HepG2 (cell line): ENCODE data around the gene TTC31. TPM values are rescaled to one million over a fixed set of nuclear protein-coding genes. Genes with fewer than 3 reads are reported as not detected.
A peak's percentile ranks its signal among the peaks of the same experiment; 100 is the strongest.

Source experiments
- DMAP1 ChIP-seq: IDR thresholded peaks from 2 replicates; pipeline ENCODE4 v1.6.1; 2016
- FOXO1 ChIP-seq: sonication (generic); formaldehyde crosslinking; IDR thresholded peaks from 2 replicates; pipeline ENCODE4 v1.4.0; 2020; ENCODE audit warnings: missing genetic modification reagents
- ISL2 ChIP-seq: sonication (generic); formaldehyde crosslinking; IDR thresholded peaks from 2 replicates; pipeline ENCODE4 v1.5.0; 2020; ENCODE audit warnings: missing genetic modification reagents
- MAFF ChIP-seq: IDR thresholded peaks from 2 replicates; pipeline ENCODE4 v1.6.1; 2011; ENCODE audit warnings: low read depth, low read length, improper control_type of control experiment
- MIER2 ChIP-seq: IDR thresholded peaks from 2 replicates; pipeline ENCODE4 v1.6.1; 2016; ENCODE audit warnings: missing biosample characterization, missing genetic modification reagents
- PHB2 ChIP-seq: fragments of 450-650 bp; IDR thresholded peaks from 2 replicates; pipeline ENCODE4 v1.6.1; 2018; ENCODE audit not compliant: partially characterized antibody
- RXRA ChIP-seq: sonication (generic); formaldehyde crosslinking; IDR thresholded peaks from 2 replicates; pipeline ENCODE4 v1.5.1; 2020; ENCODE audit warnings: missing genetic modification reagents
- SIN3A ChIP-seq: IDR thresholded peaks from 2 replicates; pipeline ENCODE4 v1.6.1; 2011; ENCODE audit warnings: low read depth, mild to moderate bottlenecking, control low read depth, low read length, borderline replicate concordance
- SMARCC2 ChIP-seq: fragments of 450-650 bp; IDR thresholded peaks from 2 replicates; pipeline ENCODE4 v1.6.1; 2017; ENCODE audit warnings: antibody characterized with exemption, mild to moderate bottlenecking
- SUZ12 ChIP-seq: fragments of 150-350 bp; IDR thresholded peaks from 2 replicates; pipeline ENCODE4 v1.6.1; 2014; ENCODE audit warnings: low read depth, low read length
- ZNF225 ChIP-seq: sonication (generic); formaldehyde crosslinking; IDR thresholded peaks from 2 replicates; pipeline ENCODE4 v1.4.0; 2020; ENCODE audit warnings: mild to moderate bottlenecking, missing genetic modification reagents
- ZNF660 ChIP-seq: sonication (generic); formaldehyde crosslinking; IDR thresholded peaks from 2 replicates; pipeline ENCODE4 v1.5.1; 2020; ENCODE audit warnings: mild to moderate bottlenecking, low read depth, missing genetic modification reagents, borderline replicate concordance
- ZNF816 ChIP-seq: sonication (generic); formaldehyde crosslinking; IDR thresholded peaks from 2 replicates; pipeline ENCODE4 v1.8.0; 2022; ENCODE audit warnings: missing genetic modification reagents, mild to moderate bottlenecking, borderline replicate concordance
- polyA plus RNA-seq, 8 experiments: library from polyadenylated mRNA; depleted of rRNA in 3 of 8; stranded (reverse) in 7 of 8; unstranded in 1 of 8; fragments of >200 nt; fragmentation: Illumina TruSeq in 4 of 8; extraction: Trizol in 4 of 8; gene quantifications; 2 replicates each; pipeline versions ENCODE4 v1.2.1 to v1.2.3, GENCODE V29; 2011 to 2016; ENCODE audit warnings: low read depth in 4 of 8, missing spikeins in 1 of 8, mixed read lengths in 1 of 8; ENCODE audit not compliant: insufficient read depth in 1 of 8
- total RNA-seq, 5 experiments: library from RNA; depleted of rRNA; stranded (reverse); fragments of >200 nt; fragmentation: Illumina TruSeq; extraction: Trizol; gene quantifications; 2 replicates each; pipeline ENCODE4 v1.2.3, GENCODE V29; 2016; ENCODE audit warnings: low read depth in 1 of 5
- TF ChIP-seq, protein P1 (sequence below): sonication (generic); formaldehyde crosslinking; IDR thresholded peaks from 2 replicates; pipeline ENCODE4 v1.5.1; 2020; ENCODE audit warnings: mild to moderate bottlenecking, missing genetic modification reagents
- TF ChIP-seq, protein P2 (sequence below): sonication (generic); formaldehyde crosslinking; conservative IDR thresholded peaks from 2 replicates; pipeline ENCODE4 v1.4.0; 2020; ENCODE audit warnings: missing genetic modification reagents
- TF ChIP-seq, protein P3 (sequence below): sonication (generic); formaldehyde crosslinking; IDR thresholded peaks from 2 replicates; pipeline ENCODE4 v1.5.1; 2020; ENCODE audit warnings: missing genetic modification reagents, mild to moderate bottlenecking, borderline replicate concordance
- TF ChIP-seq, protein P4 (sequence below), 2 experiments: sonication (generic) in 1 of 2; formaldehyde crosslinking in 1 of 2; IDR thresholded peaks; 2 replicates each; pipeline versions ENCODE4 v1.5.1 to v1.6.1; 2011 to 2020; ENCODE audit warnings: borderline replicate concordance in 1 of 2, low read depth in 1 of 2, low read length in 1 of 2, mild to moderate bottlenecking in 1 of 2, missing genetic modification reagents in 1 of 2, moderate library complexity in 1 of 2
- TF ChIP-seq, protein P5 (sequence below): sonication (generic); formaldehyde crosslinking; IDR thresholded peaks from 2 replicates; pipeline ENCODE4 v1.4.0; 2020; ENCODE audit warnings: low read depth, mild to moderate bottlenecking, missing genetic modification reagents

Gene TTC31
- total and polyA plus RNA-seq, 2 of the 13 experiments (the other 11 are each of a cell fraction or from before 2014, with no cell fraction given) = 28.3 to 39.5 TPM

DNA sequence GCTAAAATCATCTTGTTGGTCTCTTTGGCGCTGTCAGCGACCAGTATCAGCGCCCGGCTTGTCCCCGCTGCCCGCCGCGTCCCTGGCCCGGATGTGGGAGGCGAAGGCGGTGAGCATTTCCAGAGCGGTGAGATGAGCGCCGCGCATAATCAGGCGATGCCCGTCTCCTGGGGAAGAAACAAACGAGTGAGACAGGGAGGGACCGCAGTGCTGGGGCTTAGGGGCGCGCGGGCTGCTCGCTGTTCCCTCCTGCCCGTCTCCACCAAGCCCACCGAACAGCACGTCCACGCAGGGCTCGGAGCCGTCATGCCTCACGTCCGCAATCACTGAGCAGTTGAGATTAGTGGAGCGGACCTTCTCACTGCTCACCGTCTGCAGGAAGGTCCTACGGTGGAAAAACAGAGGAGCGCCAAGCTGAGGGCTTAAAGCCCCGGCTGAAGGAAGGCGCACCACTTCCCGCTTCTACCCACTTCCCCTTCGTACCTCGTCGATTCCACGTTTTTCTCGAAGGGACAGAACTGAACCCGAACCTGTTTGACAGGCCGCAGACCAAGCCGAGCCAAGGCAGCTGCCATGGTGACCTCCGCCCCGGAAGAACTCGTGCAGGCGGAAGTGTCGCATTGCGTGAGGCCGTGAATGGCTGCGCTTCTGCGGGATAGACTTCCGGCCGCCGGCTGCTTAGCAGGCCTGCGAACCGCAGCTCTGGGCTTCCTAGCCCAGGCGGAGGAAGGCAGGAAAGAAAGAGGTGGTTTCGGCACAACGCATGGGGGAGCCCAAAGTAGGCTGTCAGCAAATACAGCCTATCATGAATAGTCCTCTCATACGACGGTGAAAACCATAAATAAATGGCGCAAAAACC is 10.6 kb upstream of the TTC31 start, which contains the start of gene MRPL53 (continued):
- TF ChIP-seq RXRA (CRISPR knock-in tag) (peak; percentile 90), MAFF (no peak), MIER2 (peak; percentile 89), ZNF225 (peak; percentile 96), ISL2 (CRISPR knock-in tag) (peak; percentile 90), SIN3A (peak; percentile 88), DMAP1 (CRISPR knock-in tag) (peak; percentile 93), SUZ12 (no peak), SMARCC2 (no peak), PHB2 (no peak), ZNF660 (CRISPR knock-in tag) (peak; percentile 26; the same call in 1 of the 2 replicates), FOXO1 (CRISPR knock-in tag) (peak; percentile 85; the same call in 1 of the 2 replicates), ZNF816 (CRISPR knock-in tag) (0 out of 2 replicates have a peak, but pooled peaks have one; percentile 80)
- TF ChIP-seq, protein P1, sequence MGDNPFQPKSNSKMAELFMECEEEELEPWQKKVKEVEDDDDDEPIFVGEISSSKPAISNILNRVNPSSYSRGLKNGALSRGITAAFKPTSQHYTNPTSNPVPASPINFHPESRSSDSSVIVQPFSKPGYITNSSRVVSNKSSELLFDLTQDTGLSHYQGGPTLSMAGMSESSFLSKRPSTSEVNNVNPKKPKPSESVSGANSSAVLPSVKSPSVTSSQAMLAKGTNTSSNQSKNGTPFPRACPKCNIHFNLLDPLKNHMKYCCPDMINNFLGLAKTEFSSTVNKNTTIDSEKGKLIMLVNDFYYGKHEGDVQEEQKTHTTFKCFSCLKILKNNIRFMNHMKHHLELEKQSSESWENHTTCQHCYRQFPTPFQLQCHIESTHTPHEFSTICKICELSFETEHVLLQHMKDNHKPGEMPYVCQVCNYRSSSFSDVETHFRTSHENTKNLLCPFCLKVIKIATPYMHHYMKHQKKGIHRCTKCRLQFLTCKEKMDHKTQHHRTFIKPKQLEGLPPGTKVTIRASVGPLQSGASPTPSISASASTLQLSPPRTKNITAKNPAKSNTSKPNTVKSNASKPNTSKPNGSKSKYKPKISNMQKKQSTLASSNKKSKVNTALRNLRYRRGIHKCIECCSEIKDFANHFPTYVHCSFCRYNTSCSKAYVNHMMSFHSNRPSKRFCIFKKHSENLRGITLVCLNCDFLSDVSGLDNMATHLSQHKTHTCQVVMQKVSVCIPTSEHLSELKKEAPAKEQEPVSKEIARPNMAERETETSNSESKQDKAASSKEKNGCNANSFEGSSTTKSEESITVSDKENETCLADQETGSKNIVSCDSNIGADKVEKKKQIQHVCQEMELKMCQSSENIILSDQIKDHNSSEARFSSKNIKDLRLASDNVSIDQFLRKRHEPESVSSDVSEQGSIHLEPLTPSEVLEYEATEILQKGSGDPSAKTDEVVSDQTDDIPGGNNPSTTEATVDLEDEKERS (CRISPR knock-in tag) = peak; percentile 96; the same call in 1 of the 2 replicates
- TF ChIP-seq, protein P2, sequence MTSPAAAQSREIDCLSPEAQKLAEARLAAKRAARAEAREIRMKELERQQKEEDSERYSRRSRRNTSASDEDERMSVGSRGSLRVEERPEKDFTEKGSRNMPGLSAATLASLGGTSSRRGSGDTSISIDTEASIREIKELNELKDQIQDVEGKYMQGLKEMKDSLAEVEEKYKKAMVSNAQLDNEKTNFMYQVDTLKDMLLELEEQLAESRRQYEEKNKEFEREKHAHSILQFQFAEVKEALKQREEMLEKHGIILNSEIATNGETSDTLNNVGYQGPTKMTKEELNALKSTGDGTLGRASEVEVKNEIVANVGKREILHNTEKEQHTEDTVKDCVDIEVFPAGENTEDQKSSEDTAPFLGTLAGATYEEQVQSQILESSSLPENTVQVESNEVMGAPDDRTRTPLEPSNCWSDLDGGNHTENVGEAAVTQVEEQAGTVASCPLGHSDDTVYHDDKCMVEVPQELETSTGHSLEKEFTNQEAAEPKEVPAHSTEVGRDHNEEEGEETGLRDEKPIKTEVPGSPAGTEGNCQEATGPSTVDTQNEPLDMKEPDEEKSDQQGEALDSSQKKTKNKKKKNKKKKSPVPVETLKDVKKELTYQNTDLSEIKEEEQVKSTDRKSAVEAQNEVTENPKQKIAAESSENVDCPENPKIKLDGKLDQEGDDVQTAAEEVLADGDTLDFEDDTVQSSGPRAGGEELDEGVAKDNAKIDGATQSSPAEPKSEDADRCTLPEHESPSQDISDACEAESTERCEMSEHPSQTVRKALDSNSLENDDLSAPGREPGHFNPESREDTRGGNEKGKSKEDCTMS (CRISPR knock-in tag) = peak; percentile 36; the same call in 1 of the 2 replicates
- TF ChIP-seq, protein P3, sequence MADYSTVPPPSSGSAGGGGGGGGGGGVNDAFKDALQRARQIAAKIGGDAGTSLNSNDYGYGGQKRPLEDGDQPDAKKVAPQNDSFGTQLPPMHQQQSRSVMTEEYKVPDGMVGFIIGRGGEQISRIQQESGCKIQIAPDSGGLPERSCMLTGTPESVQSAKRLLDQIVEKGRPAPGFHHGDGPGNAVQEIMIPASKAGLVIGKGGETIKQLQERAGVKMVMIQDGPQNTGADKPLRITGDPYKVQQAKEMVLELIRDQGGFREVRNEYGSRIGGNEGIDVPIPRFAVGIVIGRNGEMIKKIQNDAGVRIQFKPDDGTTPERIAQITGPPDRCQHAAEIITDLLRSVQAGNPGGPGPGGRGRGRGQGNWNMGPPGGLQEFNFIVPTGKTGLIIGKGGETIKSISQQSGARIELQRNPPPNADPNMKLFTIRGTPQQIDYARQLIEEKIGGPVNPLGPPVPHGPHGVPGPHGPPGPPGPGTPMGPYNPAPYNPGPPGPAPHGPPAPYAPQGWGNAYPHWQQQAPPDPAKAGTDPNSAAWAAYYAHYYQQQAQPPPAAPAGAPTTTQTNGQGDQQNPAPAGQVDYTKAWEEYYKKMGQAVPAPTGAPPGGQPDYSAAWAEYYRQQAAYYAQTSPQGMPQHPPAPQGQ = peak; percentile 99
- TF ChIP-seq, protein P4, sequence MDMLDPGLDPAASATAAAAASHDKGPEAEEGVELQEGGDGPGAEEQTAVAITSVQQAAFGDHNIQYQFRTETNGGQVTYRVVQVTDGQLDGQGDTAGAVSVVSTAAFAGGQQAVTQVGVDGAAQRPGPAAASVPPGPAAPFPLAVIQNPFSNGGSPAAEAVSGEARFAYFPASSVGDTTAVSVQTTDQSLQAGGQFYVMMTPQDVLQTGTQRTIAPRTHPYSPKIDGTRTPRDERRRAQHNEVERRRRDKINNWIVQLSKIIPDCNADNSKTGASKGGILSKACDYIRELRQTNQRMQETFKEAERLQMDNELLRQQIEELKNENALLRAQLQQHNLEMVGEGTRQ (IDR thresholded peaks at IDR 0.05; ENCODE audit: low read depth, low read length) = no peak
- TF ChIP-seq, protein P4 (CRISPR knock-in tag; IDR thresholded peaks at IDR 0.05; ENCODE audit: borderline replicate concordance) = no peak; the same call in 1 of the 2 replicates
- TF ChIP-seq, protein P5, sequence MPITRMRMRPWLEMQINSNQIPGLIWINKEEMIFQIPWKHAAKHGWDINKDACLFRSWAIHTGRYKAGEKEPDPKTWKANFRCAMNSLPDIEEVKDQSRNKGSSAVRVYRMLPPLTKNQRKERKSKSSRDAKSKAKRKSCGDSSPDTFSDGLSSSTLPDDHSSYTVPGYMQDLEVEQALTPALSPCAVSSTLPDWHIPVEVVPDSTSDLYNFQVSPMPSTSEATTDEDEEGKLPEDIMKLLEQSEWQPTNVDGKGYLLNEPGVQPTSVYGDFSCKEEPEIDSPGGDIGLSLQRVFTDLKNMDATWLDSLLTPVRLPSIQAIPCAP (CRISPR knock-in tag) = peak; percentile 80; the same call in 1 of the 2 replicates
